Neural cell (in vitro differentiated cells): Measurements from ENCODE around the gene COG2.

ENCODE experiments used
- EP300 ChIP-seq: fragments of 450-650 bp; conservative IDR thresholded peaks from 2 replicates; pipeline ENCODE4 v1.6.1; 2014; ENCODE audit warnings: antibody characterized with exemption, mild to moderate bottlenecking, moderate library complexity; ENCODE audit not compliant: poor library complexity, severe bottlenecking
- EZH2 ChIP-seq: fragments of 200-600, 300-800 bp; shearing (Covaris generic), sonication (generic); IDR thresholded peaks from 2 replicates; pipeline ENCODE4 v1.6.1; 2014; ENCODE audit warnings: antibody characterized with exemption, low read length, borderline replicate concordance, mild to moderate bottlenecking; ENCODE audit not compliant: insufficient read depth, poor library complexity, severe bottlenecking
- POLR2AphosphoS5 ChIP-seq: IDR thresholded peaks from 2 replicates; pipeline ENCODE4 v1.6.1; 2012
- RAD21 ChIP-seq: fragments of 450-650 bp; conservative IDR thresholded peaks from 2 replicates; pipeline ENCODE4 v1.6.1; 2014; ENCODE audit warnings: antibody characterized with exemption, mild to moderate bottlenecking, moderate library complexity
- TF ChIP-seq, protein P1 (sequence below): fragments of 450-650 bp; IDR thresholded peaks from 2 replicates; pipeline ENCODE4 v1.5.1; 2014; ENCODE audit warnings: antibody characterized with exemption, mild to moderate bottlenecking, moderate library complexity; ENCODE audit not compliant: poor library complexity, severe bottlenecking
- TF ChIP-seq, protein P2 (sequence below): IDR thresholded peaks from 2 replicates; pipeline ENCODE4 v1.6.1; 2012; ENCODE audit warnings: borderline replicate concordance

DNA sequence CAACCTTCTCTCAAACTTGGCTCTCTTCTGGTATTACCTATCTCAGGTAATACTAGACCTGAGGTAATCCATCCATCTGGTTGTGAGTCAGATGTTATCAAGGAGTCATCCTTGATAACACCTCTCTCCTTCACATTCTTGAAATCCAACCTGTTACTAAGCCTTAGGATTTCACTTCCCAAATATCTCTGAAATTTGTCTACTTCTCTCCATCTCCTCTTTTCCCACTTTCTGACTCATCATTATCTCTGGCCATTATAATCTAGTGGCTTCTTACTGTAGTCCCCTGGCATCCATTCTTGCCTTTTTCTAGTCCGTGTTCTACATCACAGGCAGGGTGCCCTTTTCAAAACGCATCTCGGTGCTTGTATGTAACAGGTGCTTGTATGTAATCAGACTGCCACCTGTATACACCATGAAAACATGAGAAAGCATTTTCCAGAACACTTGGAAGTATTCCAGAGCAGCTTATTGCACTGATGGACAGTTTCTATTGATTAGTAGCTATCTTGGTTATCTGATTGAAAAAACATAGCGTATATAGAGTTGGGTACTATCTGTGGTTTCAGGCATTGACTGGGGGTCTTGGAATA is 4.5 kb downstream of the COG2 start:
- no peak for TF ChIP-seq RAD21
- TF ChIP-seq, protein P1, sequence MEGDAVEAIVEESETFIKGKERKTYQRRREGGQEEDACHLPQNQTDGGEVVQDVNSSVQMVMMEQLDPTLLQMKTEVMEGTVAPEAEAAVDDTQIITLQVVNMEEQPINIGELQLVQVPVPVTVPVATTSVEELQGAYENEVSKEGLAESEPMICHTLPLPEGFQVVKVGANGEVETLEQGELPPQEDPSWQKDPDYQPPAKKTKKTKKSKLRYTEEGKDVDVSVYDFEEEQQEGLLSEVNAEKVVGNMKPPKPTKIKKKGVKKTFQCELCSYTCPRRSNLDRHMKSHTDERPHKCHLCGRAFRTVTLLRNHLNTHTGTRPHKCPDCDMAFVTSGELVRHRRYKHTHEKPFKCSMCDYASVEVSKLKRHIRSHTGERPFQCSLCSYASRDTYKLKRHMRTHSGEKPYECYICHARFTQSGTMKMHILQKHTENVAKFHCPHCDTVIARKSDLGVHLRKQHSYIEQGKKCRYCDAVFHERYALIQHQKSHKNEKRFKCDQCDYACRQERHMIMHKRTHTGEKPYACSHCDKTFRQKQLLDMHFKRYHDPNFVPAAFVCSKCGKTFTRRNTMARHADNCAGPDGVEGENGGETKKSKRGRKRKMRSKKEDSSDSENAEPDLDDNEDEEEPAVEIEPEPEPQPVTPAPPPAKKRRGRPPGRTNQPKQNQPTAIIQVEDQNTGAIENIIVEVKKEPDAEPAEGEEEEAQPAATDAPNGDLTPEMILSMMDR: no peak
- no peak for TF ChIP-seq EP300
- TF ChIP-seq, protein P2, sequence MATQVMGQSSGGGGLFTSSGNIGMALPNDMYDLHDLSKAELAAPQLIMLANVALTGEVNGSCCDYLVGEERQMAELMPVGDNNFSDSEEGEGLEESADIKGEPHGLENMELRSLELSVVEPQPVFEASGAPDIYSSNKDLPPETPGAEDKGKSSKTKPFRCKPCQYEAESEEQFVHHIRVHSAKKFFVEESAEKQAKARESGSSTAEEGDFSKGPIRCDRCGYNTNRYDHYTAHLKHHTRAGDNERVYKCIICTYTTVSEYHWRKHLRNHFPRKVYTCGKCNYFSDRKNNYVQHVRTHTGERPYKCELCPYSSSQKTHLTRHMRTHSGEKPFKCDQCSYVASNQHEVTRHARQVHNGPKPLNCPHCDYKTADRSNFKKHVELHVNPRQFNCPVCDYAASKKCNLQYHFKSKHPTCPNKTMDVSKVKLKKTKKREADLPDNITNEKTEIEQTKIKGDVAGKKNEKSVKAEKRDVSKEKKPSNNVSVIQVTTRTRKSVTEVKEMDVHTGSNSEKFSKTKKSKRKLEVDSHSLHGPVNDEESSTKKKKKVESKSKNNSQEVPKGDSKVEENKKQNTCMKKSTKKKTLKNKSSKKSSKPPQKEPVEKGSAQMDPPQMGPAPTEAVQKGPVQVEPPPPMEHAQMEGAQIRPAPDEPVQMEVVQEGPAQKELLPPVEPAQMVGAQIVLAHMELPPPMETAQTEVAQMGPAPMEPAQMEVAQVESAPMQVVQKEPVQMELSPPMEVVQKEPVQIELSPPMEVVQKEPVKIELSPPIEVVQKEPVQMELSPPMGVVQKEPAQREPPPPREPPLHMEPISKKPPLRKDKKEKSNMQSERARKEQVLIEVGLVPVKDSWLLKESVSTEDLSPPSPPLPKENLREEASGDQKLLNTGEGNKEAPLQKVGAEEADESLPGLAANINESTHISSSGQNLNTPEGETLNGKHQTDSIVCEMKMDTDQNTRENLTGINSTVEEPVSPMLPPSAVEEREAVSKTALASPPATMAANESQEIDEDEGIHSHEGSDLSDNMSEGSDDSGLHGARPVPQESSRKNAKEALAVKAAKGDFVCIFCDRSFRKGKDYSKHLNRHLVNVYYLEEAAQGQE: no peak
- no peak for TF ChIP-seq EZH2
- TF ChIP-seq POLR2AphosphoS5: no peak
